Endothelial cell of umbilical vein (primary cell): ENCODE results near the gene ATP11C. TPM values are rescaled to one million over a fixed set of nuclear protein-coding genes. Genes with fewer than 3 reads are reported as not detected.

Experiments
- BruUV-seq: library from RNA; stranded (reverse); fragments of 400-500 nt; replicated peaks from 2 replicates; lab custom pipeline; 2021; lab: Mats Ljungman, UMichigan
- CTCF ChIA-PET: fragments of 300-600, 350-600 bp; sonication (Branson Sonifier 250); formaldehyde crosslinking; loops from one replicate; lab custom pipeline; 2021; ENCODE audit warnings: antibody characterized with exemption, inconsistent platforms; lab: Charles Lee
- POLR2A ChIA-PET: fragments of 300-600, 350-600 bp; sonication (Branson Sonifier 250); formaldehyde crosslinking; loops from one replicate; lab custom pipeline; 2021; ENCODE audit warnings: antibody characterized with exemption, inconsistent platforms; lab: Charles Lee
- DNase-seq: peaks from one replicate; pipeline ENCODE4 v3.0.0-alpha.2; 2011; ENCODE audit warnings: low read depth, low spot score
- FAIRE-seq: peaks from 2 replicates; lab custom pipeline; 2011; peaks lifted over from hg19 to GRCh38; lab: Jason Lieb, UNC
- H2AFZ ChIP-seq: 2 replicates; pipeline ENCODE4 v1.6.0; 2012; ENCODE audit warnings: low read depth, low read length, control low read depth, inconsistent platforms
- H3K27ac ChIP-seq: 2 replicates; pipeline ENCODE4 v1.5.1; 2011; ENCODE audit warnings: low read depth, mild to moderate bottlenecking, control low read depth, low read length, moderate library complexity; ENCODE audit not compliant: insufficient read depth
- H3K27me3 ChIP-seq, 2 experiments: 2 replicates each; pipeline versions ENCODE4 v1.6.0 to v1.6.1; 2011; ENCODE audit warnings: low read length in 2 of 2, mixed read lengths in 1 of 2; ENCODE audit not compliant: control insufficient read depth in 2 of 2, insufficient read depth in 2 of 2
- H3K36me3 ChIP-seq, 2 experiments: 2 replicates in 1 of 2; 3 replicates in 1 of 2; pipeline ENCODE4 v1.5.1; 2011; ENCODE audit warnings: low read length in 2 of 2, mild to moderate bottlenecking in 1 of 2, moderate library complexity in 1 of 2; ENCODE audit not compliant: control insufficient read depth in 2 of 2, insufficient read depth in 2 of 2; ENCODE audit errors: extremely low read depth in 1 of 2
- H3K4me1 ChIP-seq: 3 replicates; pipeline ENCODE4 v1.5.1; 2011; ENCODE audit warnings: mild to moderate bottlenecking, low read length; ENCODE audit not compliant: control insufficient read depth, insufficient read depth; ENCODE audit errors: extremely low read depth
- H3K4me2 ChIP-seq: 2 replicates; pipeline ENCODE4 v1.6.1; 2011; ENCODE audit warnings: low read length, control low read depth, mixed read lengths; ENCODE audit not compliant: insufficient read depth
- H3K4me3 ChIP-seq, 3 experiments: fragments of 200-600 bp in 1 of 3; sonication (generic), shearing (Covaris generic) in 1 of 3; replicated peaks in 1 of 3; 2 replicates each; pipeline ENCODE4 v1.5.1; 2011 to 2016; ENCODE audit warnings: control low read depth in 3 of 3, low read length in 3 of 3, mild to moderate bottlenecking in 2 of 3, inconsistent platforms in 1 of 3, low read depth in 1 of 3, moderate library complexity in 1 of 3; ENCODE audit not compliant: insufficient read depth in 1 of 3
- H3K79me2 ChIP-seq: 2 replicates; pipeline ENCODE4 v1.6.0; 2012; ENCODE audit warnings: low read length, inconsistent platforms; ENCODE audit not compliant: control insufficient read depth, insufficient read depth
- H3K9ac ChIP-seq: replicated peaks from 2 replicates; pipeline ENCODE3; 2011; ENCODE audit warnings: low read length, control low read depth; ENCODE audit not compliant: insufficient read depth; ENCODE audit errors: extremely low read depth
- H3K9me1 ChIP-seq: replicated peaks from 3 replicates; pipeline ENCODE4 v1.6.0; 2011; ENCODE audit warnings: mild to moderate bottlenecking, low read length; ENCODE audit not compliant: control insufficient read depth, insufficient read depth; ENCODE audit errors: extremely low read depth
- H3K9me3 ChIP-seq: replicated peaks from 2 replicates; pipeline ENCODE4 v1.5.1; 2012; ENCODE audit warnings: low read length, inconsistent platforms; ENCODE audit not compliant: control insufficient read depth, insufficient read depth
- H4K20me1 ChIP-seq: replicated peaks from 2 replicates; pipeline ENCODE3; 2011; ENCODE audit warnings: mild to moderate bottlenecking, low read length; ENCODE audit not compliant: control insufficient read depth, insufficient read depth; ENCODE audit errors: extremely low read depth
- EZH2 ChIP-seq: IDR thresholded peaks from 2 replicates; pipeline ENCODE4 v1.6.1; 2012; ENCODE audit warnings: borderline replicate concordance, low read depth, mild to moderate bottlenecking, moderate library complexity, low read length, inconsistent platforms; ENCODE audit not compliant: severe bottlenecking
- FOS ChIP-seq: IDR thresholded peaks from 2 replicates; pipeline ENCODE4 v1.6.1; 2011; ENCODE audit warnings: mild to moderate bottlenecking, low read length, moderate library complexity, borderline replicate concordance; ENCODE audit not compliant: insufficient read depth
- GATA2 ChIP-seq: IDR thresholded peaks from 2 replicates; pipeline ENCODE4 v1.7.0; 2011; ENCODE audit warnings: low read depth, mild to moderate bottlenecking, moderate library complexity, mixed read lengths, low read length; ENCODE audit not compliant: insufficient read length, insufficient read depth
- JUN ChIP-seq: IDR thresholded peaks from 2 replicates; pipeline ENCODE4 v1.6.1; 2011; ENCODE audit warnings: borderline replicate concordance, low read depth; ENCODE audit not compliant: insufficient read length, insufficient read depth
- POLR2A ChIP-seq: IDR thresholded peaks from 2 replicates; pipeline ENCODE4 v1.6.1; 2012; ENCODE audit warnings: low read depth, mild to moderate bottlenecking, control low read depth, low read length
- POLR2AphosphoS5 ChIP-seq: IDR thresholded peaks from 2 replicates; pipeline ENCODE4 v1.6.1; 2012; ENCODE audit warnings: low read depth, mild to moderate bottlenecking, control low read depth, low read length, moderate library complexity; ENCODE audit not compliant: insufficient read depth
- dilution Hi-C: fragments of 300-500 bp; cut with MboI; formaldehyde crosslinking; loops from one replicate; pipeline ENCODE4 v1.15.0; 2019; ENCODE audit warnings: low sequenced_read_pairs; ENCODE audit not compliant: extremely low pct_ligation_motif_present
- intact Hi-C: fragments of 100-400 bp; cut with micrococcal nuclease; formaldehyde crosslinking; loops from one replicate; pipeline ENCODE4 v1.10.0; 2022
- polyA plus RNA-seq, 4 experiments: library from polyadenylated mRNA; depleted of rRNA in 3 of 4; stranded (reverse) in 3 of 4; unstranded in 1 of 4; fragments of >200 nt; gene quantifications; 2 replicates each; pipeline versions ENCODE4 v1.2.1 to v1.2.3, GENCODE V29; 2011 to 2012; ENCODE audit warnings: missing spikeins in 1 of 4
- total RNA-seq: library from RNA; stranded (reverse); gene quantifications from 2 replicates; pipeline ENCODE4 v1.2.3, GENCODE V29; 2021
- TF ChIP-seq, protein P1 (sequence below), 2 donors: IDR thresholded peaks; 1 replicate in 1 of 2; 2 replicates in 1 of 2; pipeline ENCODE4 v1.5.1; 2011; ENCODE audit warnings: low read length in 2 of 2, mild to moderate bottlenecking in 2 of 2, moderate library complexity in 2 of 2, control low read depth in 1 of 2, inconsistent platforms in 1 of 2, low read depth in 1 of 2; ENCODE audit not compliant: insufficient read depth in 1 of 2; ENCODE audit errors: extremely low read depth in 1 of 2
- TF ChIP-seq, protein P2 (sequence below): IDR thresholded peaks from 2 replicates; pipeline ENCODE4 v1.6.1; 2011; ENCODE audit not compliant: insufficient read depth, insufficient read length

The ATP11C gene
- total and polyA plus RNA-seq, 2 donors (not counting 3 experiments of a cell fraction or from before 2014, with no cell fraction given): 9.1 to 31.8 TPM

DNA sequence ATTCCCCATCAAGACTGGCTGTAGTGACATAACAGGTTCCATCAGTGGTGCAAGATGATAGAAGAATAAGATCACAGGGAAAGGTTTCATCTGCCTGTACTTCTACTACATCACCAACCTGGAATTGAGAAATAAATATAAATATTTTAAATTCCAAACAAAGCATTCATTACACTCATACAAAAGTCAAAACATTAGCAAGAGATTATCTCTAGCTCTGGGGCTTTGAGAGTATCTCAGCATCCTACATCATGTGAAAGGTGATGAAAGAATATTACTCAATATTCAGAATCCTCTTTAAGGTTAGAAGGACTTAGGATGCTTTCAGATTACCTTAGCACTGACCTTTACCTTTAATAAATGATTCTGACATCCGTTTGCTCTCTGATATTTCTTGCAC lies 128.4 kb downstream of the ATP11C start:
- no peaks in the 10 kb centered on the region for H3K4me1 ChIP-seq
- CTCF ChIA-PET: no interaction called here
- no peaks in the 10 kb centered on the region for H3K9me1 ChIP-seq
- dilution Hi-C loops (no loop called here), intact Hi-C loops (no loop called here)
- DNase-seq: no peak
- H4K20me1 ChIP-seq: no peaks in the 10 kb centered on the region
- H3K4me2 ChIP-seq: no peak overlapping the region
- FAIRE-seq: no peak
- TF ChIP-seq, protein P1, sequence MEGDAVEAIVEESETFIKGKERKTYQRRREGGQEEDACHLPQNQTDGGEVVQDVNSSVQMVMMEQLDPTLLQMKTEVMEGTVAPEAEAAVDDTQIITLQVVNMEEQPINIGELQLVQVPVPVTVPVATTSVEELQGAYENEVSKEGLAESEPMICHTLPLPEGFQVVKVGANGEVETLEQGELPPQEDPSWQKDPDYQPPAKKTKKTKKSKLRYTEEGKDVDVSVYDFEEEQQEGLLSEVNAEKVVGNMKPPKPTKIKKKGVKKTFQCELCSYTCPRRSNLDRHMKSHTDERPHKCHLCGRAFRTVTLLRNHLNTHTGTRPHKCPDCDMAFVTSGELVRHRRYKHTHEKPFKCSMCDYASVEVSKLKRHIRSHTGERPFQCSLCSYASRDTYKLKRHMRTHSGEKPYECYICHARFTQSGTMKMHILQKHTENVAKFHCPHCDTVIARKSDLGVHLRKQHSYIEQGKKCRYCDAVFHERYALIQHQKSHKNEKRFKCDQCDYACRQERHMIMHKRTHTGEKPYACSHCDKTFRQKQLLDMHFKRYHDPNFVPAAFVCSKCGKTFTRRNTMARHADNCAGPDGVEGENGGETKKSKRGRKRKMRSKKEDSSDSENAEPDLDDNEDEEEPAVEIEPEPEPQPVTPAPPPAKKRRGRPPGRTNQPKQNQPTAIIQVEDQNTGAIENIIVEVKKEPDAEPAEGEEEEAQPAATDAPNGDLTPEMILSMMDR (IDR thresholded peaks at IDR 0.05; ENCODE audit: extremely low read depth in 1 of 2, insufficient read depth in 1 of 2, low read depth in 1 of 2, low read length in 2 of 2): no peak
- TF ChIP-seq POLR2A: no peak
- TF ChIP-seq GATA2: no peak
- TF ChIP-seq JUN: no peak
- TF ChIP-seq POLR2AphosphoS5: no peak
- H3K27ac ChIP-seq: no peak overlapping the region
- H3K27me3 ChIP-seq: no peaks in the 10 kb centered on the region
- H3K36me3 ChIP-seq: no peaks in the 10 kb centered on the region
- POLR2A ChIA-PET: no interaction called here
- H2AFZ ChIP-seq: no peak overlapping the region
- H3K9me3 ChIP-seq: no peaks in the 10 kb centered on the region
- no peak overlapping the region for H3K9ac ChIP-seq
- H3K4me3 ChIP-seq: no peak overlapping the region
- no peaks in the 10 kb centered on the region for H3K79me2 ChIP-seq
- BruUV-seq: no TSS peak

DNA sequence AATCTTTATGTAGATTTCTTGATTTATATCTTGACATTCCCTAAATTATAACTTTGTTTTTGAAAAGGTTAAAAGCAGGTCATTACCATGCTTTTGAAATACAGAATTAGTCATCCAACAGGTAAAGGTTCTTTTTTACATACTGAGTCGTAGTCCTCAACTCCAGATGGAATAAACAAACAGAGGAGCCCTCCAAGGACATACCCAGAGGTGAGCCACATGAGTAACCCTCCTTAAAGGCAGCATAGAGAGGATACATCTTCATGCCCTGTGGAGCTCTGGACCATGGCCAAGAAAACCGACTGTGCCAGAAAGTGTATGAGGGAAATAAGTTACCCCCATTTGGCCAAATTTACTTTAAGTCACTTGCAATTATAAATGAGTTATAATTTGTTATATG lies 129.6 kb downstream of the ATP11C start:
- BruUV-seq: no TSS peak
- Histone ChIP-seq H4K20me1 (no peaks in the 10 kb centered on the region), H3K79me2 (no peaks in the 10 kb centered on the region), H3K4me2 (no peak overlapping the region), H3K4me3 (no peak overlapping the region), H3K9me3 (no peaks in the 10 kb centered on the region), H2AFZ (no peak overlapping the region), H3K4me1 (no peaks in the 10 kb centered on the region), H3K36me3 (no peaks in the 10 kb centered on the region), H3K27me3 (no peaks in the 10 kb centered on the region), H3K27ac (no peak overlapping the region), H3K9me1 (no peaks in the 10 kb centered on the region), H3K9ac (no peak overlapping the region)
- TF ChIP-seq EZH2 (no peak), GATA2 (no peak), FOS (no peak), JUN (no peak)
- TF ChIP-seq, protein P2, sequence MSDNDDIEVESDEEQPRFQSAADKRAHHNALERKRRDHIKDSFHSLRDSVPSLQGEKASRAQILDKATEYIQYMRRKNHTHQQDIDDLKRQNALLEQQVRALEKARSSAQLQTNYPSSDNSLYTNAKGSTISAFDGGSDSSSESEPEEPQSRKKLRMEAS: no peak
- intact Hi-C loops (no loop called here), dilution Hi-C loops (no loop called here)
- DNase-seq (no peak), FAIRE-seq (no peak)
- CTCF ChIA-PET: no interaction called here
- POLR2A ChIA-PET: no interaction called here
